Endodermal cell (in vitro differentiated cells): ENCODE measurements around the gene EFCAB8. TPM values are rescaled to one million over a fixed set of nuclear protein-coding genes. Genes with fewer than 3 reads are reported as not detected.
"Not testable (repeated sequence)": the region's sequence is repeated elsewhere in the genome, so short reads cannot be mapped to it uniquely, and the experiment has no call there.

Source experiments
- DNase-seq: peaks from one replicate; pipeline ENCODE4 v3.0.0-alpha.2; 2017
- H3K27ac ChIP-seq: 2 replicates; pipeline ENCODE4 v1.5.1; 2013; ENCODE audit warnings: mild to moderate bottlenecking, low read depth, low read length, moderate library complexity
- H3K27me3 ChIP-seq: 2 replicates; pipeline ENCODE4 v1.6.1; 2013; ENCODE audit warnings: mild to moderate bottlenecking, low read length, moderate library complexity; ENCODE audit not compliant: insufficient read depth, control insufficient read depth, poor library complexity, severe bottlenecking
- H3K36me3 ChIP-seq: 2 replicates; pipeline ENCODE4 v1.7.0; 2013; ENCODE audit warnings: mild to moderate bottlenecking, low read length, moderate library complexity; ENCODE audit not compliant: control insufficient read depth, insufficient read depth
- H3K4me1 ChIP-seq: one replicate; pipeline ENCODE4 v1.7.0; 2013; ENCODE audit warnings: low read length; ENCODE audit not compliant: control insufficient read depth, insufficient read depth
- H3K4me3 ChIP-seq: 2 replicates; pipeline ENCODE4 v1.5.1; 2013; ENCODE audit warnings: mild to moderate bottlenecking, low read length, moderate library complexity
- H3K9ac ChIP-seq: 2 replicates; pipeline ENCODE4 v1.6.1; 2013; ENCODE audit warnings: mild to moderate bottlenecking, low read length, moderate library complexity; ENCODE audit not compliant: poor library complexity, severe bottlenecking; ENCODE audit errors: extremely low read depth
- H3K9me3 ChIP-seq: 2 replicates; pipeline ENCODE4 v1.6.1; 2013; ENCODE audit warnings: mild to moderate bottlenecking, low read length, moderate library complexity; ENCODE audit not compliant: control insufficient read depth
- H3K27ac Mint-ChIP-seq: 2 replicates; pipeline ENCODE4 v1.8.0; 2020; ENCODE audit warnings: mixed read lengths
- H3K27me3 Mint-ChIP-seq: 2 replicates; pipeline ENCODE4 v1.8.0; 2021; ENCODE audit warnings: mild to moderate bottlenecking, mixed read lengths; ENCODE audit not compliant: insufficient read depth
- H3K36me3 Mint-ChIP-seq: 2 replicates; pipeline ENCODE4 v1.8.0; 2020; ENCODE audit warnings: low read depth, mixed read lengths
- H3K4me1 Mint-ChIP-seq: 2 replicates; pipeline ENCODE4 v1.8.0; 2020; ENCODE audit warnings: mixed read lengths
- H3K4me3 Mint-ChIP-seq: 2 replicates; pipeline ENCODE4 v1.8.0; 2020; ENCODE audit warnings: mild to moderate bottlenecking, moderate library complexity, mixed read lengths
- H3K9me3 Mint-ChIP-seq: 2 replicates; pipeline ENCODE4 v1.8.0; 2020; ENCODE audit warnings: mild to moderate bottlenecking, mixed read lengths
- CTCF ChIP-seq: fragments of 200-600 bp; sonication (generic); conservative IDR thresholded peaks from 2 replicates; pipeline ENCODE4 v1.5.0; 2021; ENCODE audit warnings: antibody characterized with exemption, mild to moderate bottlenecking
- WGBS, 2 experiments: methylation state at CpG; one replicate each; pipeline versions ENCODE4 v1.1.5 to v1.1.7; 2013; ENCODE audit warnings: missing lambda C conversion rate in 2 of 2, mixed read lengths in 1 of 2; ENCODE audit not compliant: insufficient coverage in 1 of 2, insufficient read length in 1 of 2; 5-methylcytosine and 5-hydroxymethylcytosine counted together
- total RNA-seq, 2 donors: library from RNA; stranded (reverse); fragmentation: NEBNext Ultra II Directional in 1 of 2; extraction: Animal tissue kit (Norgen Biotek cat#: 25700) in 1 of 2; gene quantifications; 2 replicates in 1 of 2; 3 replicates in 1 of 2; pipeline ENCODE4 v1.2.1, GENCODE V29; 2021

Gene EFCAB8
- total RNA-seq, 2 donors from 2014 or later = 0.44 to 1.0 TPM

DNA sequence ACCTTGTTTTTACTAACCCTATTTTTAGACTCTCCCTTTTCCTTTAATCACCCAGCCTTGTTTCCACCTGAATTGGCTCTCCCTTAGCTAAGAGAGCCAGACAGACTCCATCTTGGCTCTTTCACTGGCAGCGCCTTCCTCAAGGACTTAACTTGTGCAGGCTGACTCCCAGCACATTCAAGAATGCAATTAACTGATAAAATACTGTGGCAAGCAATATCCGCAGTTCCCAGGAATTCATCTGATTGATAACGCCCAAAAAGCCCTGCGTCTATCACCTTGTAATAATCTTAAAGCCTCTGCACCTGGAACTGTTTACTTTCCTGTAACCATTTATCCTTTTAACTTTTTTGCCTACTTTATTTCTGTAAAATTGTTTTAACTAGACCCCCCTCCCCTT is 116.4 kb downstream of the EFCAB8 start:
- not testable (repeated sequence) for H3K27me3 Mint-ChIP-seq, H3K36me3 ChIP-seq, H3K27me3 ChIP-seq, H3K9me3 ChIP-seq, H3K4me3 Mint-ChIP-seq, H3K36me3 Mint-ChIP-seq, H3K27ac Mint-ChIP-seq, H3K4me3 ChIP-seq
- 43 to 79% methylated on average over 3 to 4 of the region's 4 CpGs for WGBS, 2 experiments
- DNase-seq = peak; percentile 56
- Histone ChIP-seq H3K4me1 (peaks cover 14% of the 10 kb centered on the region), H3K27ac (peak overlapping the region; percentile 77), H3K9ac (peak overlapping the region; percentile 84)
- Mint-ChIP-seq H3K4me1 (peaks cover 53% of the 10 kb centered on the region), H3K9me3 (peaks cover 18% of the 10 kb centered on the region)

- peak overlapping the region; percentile 18 for H3K4me3 Mint-ChIP-seq
Measured at GRCh38 chr20:32975698-32976674, 117.3 kb downstream of the EFCAB8 start.

DNA sequence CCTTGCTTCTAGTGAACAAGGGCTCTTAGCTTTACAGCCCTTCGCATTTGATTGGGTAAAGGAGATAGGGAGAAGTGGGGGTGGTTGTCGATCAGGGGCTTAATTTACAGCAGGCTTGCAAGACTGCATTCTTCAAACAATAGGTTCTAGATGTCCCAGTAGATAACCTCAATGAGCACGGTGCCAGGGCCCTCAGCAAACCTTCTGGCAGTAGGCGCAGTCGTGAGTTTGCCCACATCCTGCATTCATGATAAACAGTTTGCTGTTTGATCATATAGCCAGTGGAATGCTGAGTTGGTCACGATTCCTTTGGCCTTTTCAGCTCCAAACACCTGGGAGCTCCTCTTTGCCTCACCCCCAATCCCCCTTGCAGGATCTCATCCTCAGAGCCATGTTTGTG is 118.0 kb downstream of the EFCAB8 start:
- peak; percentile 50 for DNase-seq
- peaks cover 14% of the 10 kb centered on the region for H3K4me1 ChIP-seq
- 86 to 93% methylated on average over 5 to 6 of the region's 6 CpGs for WGBS, 2 experiments
- Mint-ChIP-seq H3K27ac (no peak overlapping the region), H3K9me3 (peaks cover 18% of the 10 kb centered on the region), H3K36me3 (no peaks in the 10 kb centered on the region), H3K27me3 (no peaks in the 10 kb centered on the region), H3K4me1 (peaks cover 51% of the 10 kb centered on the region), H3K4me3 (peak overlapping the region; percentile 18)
- H3K27me3 ChIP-seq = no peaks in the 10 kb centered on the region
- no peaks in the 10 kb centered on the region for H3K36me3 ChIP-seq
- no peaks in the 10 kb centered on the region for H3K9me3 ChIP-seq
- H3K9ac ChIP-seq = peak overlapping the region; percentile 84
- H3K27ac ChIP-seq = no peak overlapping the region
- TF ChIP-seq CTCF = no peak
- peak overlapping the region; percentile 14 for H3K4me3 ChIP-seq

More at GRCh38 chr20:32975698-32976674, 117.3 kb downstream of the EFCAB8 start:
- peaks cover 51% of the 10 kb centered on the region for H3K4me1 Mint-ChIP-seq
- DNase-seq = peak; percentile 75
- H3K36me3 Mint-ChIP-seq = no peaks in the 10 kb centered on the region
- no peak overlapping the region for H3K27ac Mint-ChIP-seq
- WGBS, 2 experiments = 81 to 87% methylated on average over 10 to 15 of the region's 15 CpGs
- Histone ChIP-seq H3K27ac (peak overlapping the region; percentile 40), H3K9ac (peak overlapping the region; percentile 84), H3K9me3 (no peaks in the 10 kb centered on the region), H3K36me3 (no peaks in the 10 kb centered on the region), H3K4me1 (peaks cover 14% of the 10 kb centered on the region), H3K27me3 (no peaks in the 10 kb centered on the region), H3K4me3 (peak overlapping the region; percentile 14)
- peaks cover 18% of the 10 kb centered on the region for H3K9me3 Mint-ChIP-seq
- no peaks in the 10 kb centered on the region for H3K27me3 Mint-ChIP-seq
- no peak for TF ChIP-seq CTCF
